Fibroblast of gingiva (primary cell): ENCODE data around the gene ERCC1.
"Not testable (repeated sequence)": the region's sequence is repeated elsewhere in the genome, so short reads cannot be mapped to it uniquely, and the experiment has no call there.

Experiments used
- DNase-seq: peaks from one replicate; pipeline ENCODE4 v3.0.0-alpha.2; 2011; ENCODE audit warnings: low read depth

ERCC1 gene

DNA sequence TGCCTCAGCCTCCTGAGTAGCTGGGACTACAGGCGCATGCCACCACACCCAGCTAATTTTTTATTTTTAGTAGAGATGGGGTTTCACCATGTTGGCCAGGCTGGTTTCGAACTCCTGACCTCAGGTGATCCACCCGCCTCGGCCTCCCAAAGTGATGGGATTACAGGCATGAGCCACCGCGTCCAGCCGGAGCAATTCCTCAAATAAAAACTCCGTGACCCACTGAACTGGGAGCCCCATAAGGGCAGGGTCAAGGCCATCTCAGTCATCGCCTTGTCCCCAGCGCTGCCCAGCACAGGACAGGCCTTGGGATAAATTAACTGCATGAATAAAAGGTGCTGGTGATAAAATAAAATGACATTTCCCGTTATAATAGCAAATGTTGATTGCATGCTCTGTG lies 6.2 kb upstream of the ERCC1 start:
- not testable (repeated sequence) for DNase-seq

DNA sequence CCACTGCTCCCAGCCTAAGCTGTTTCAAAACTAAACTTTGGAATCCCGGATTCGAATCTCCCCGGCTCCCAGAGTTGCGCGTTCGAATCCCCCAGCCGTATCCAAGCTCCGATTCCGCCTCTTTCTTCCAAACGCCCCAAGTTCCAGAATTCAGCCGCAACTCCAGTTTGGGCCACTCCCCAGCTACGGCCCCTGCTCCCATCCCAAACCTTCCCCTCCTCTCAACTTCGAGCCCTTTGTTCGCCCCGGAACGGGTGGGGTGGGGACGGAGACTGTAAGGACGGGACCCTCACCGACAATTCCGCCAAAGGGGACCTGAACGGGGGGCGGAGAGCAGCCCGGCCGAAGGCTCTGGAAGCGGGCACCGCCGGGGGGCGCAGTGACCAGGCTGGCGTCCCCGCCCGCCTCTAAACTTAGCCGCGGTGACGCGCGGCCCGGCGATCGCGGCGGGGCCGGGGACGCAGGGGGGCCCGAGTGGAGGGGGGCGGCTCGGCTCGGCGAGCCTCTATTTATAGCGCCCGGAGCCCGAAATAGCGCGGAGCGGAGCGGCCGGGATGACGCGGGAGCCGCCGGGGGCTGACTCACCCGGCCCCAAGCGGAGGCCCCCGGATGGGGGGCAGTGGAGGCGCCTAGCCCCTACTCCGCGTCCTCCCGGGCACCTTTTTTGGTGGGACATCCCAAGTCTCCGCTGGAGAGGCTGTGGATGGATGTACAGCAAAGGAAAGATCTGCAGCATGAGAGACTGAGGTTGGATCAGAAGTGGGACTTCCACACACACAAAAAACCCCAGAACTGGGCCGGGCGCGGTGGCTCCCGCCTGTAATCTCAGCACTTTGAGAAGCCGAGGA lies 4.9 kb upstream of the ERCC1 start:
- DNase-seq = peak; percentile 47

DNA sequence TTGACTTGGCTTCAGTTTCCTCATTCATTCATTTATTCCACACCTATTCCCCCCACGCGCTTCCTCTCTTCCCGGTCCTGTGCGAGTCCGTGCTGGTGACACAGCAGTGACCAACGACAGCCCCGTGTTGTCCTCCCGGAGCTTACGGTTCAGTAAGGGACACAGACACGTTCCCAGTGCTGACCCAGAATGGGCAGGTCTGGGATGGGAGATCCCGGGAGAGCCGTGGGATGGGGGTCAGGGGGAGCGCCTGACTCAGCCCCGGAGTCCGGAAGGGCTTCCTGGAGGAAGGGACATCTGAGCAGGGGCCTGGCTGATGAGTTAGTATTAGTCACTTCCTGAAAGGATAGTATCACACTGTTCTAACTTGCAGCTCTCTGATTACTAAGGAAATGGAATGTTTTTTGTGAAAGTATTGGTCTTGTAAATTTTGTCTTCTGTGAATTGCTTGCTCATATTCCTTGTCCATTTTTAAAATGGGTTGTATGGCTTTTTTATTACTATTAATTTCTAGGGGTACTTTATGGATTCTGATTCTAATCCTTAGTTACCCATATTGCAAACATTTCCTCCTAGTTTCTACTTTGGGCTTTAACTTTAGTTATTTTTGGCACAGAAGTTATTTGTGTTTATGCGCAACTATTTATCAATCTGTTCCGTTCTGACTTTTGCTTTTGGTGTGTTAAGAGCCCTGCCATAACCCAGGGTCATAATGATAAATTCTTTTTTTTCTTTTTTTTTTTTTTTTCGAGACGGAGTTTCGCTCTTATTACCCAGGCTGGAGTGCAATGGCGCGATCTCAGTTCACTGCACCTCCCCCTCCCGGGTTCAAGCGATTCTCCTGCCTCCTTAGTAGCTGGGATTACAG lies 708 bp upstream of the ERCC1 start:
- peak; percentile 91 for DNase-seq

DNA sequence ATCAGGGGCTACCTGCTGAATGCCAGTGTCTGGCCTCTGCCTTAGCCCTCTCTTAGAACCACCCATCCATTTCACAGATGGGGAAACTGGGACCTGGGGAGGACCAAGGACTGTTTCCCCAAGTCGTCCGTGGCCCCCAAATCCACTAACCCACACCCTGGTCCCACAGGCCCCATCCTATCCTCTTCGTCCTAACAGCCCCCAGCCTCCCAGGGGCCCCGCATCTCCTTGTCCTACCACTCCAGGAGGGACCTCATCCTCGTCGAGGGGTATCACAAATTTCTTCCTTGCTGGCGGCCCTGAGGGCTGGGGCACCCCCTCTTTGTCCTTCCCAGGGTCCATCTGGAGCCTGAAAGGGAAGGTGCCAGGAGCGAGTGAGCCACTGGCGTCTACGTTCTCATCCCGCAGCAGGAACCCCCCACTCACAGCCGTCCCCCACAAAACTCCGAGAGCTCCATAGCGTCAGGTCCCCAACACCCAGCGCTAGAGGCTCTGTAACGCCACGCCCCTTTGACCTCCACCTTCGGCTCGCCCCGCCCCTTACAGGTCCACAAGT lies 606 bp downstream of the ERCC1 start:
- no peak for DNase-seq

- no peak for DNase-seq
Measured at GRCh38 chr19:45421947-45422498, 1.7 kb downstream of the ERCC1 start.

- DNase-seq = no peak
Measured at GRCh38 chr19:45420871-45421270, 2.8 kb downstream of the ERCC1 start.

GRCh38 chr19:45420356-45420755 lies 3.4 kb downstream of the ERCC1 start:
- no peak for DNase-seq

GRCh38 chr19:45419895-45420294 lies 3.8 kb downstream of the ERCC1 start:
- DNase-seq = no peak

- DNase-seq = no peak
Measured at GRCh38 chr19:45419396-45419795, 4.3 kb downstream of the ERCC1 start.

DNA sequence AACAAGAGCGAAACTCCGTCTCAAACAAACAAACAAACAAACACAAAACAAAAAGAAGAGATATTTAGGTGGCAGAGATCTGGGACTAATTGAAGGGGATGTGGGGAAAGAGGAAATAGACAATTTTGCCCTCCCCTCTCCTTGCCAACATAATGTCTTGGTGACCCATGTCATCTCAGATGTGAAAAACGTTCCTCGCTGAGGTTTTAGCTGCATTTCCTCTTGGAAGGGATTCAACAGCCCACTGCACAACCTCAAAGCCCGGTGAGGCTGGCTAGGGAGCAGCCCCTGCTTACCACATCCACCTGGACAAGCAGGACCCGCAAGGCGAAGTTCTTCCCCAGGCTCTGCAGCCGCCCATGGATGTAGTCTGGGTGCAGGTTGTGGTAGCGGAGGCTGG lies 4.9 kb downstream of the ERCC1 start:
- no peak for DNase-seq

- no peak for DNase-seq
Measured at GRCh38 chr19:45417151-45417550, 6.6 kb downstream of the ERCC1 start.

DNA sequence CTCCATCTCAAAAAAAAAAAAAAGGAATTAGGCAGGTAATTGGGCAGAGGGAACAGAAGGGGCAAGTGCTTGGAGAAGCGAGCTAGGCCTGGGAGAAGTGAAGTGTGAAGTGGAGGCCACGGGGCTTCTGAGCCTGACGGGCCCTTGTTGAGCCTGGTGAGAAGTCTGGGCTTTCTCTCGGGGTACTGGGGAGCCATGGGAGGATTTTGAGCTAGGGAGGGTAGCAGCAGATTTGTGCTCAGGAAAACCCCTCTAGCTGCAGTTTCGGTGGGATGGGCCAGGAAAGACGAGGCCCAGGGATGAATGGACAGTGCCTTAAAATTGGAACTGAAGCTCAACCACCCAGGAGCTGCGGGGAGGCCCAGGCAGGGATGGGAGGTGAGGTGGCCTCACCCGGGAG lies 9.2 kb downstream of the ERCC1 start:
- no peak for DNase-seq

GRCh38 chr19:45413497-45413896 lies 10.2 kb downstream of the ERCC1 start:
- no peak for DNase-seq

- not testable (repeated sequence) for DNase-seq
Measured at GRCh38 chr19:45410330-45410729, 13.4 kb downstream of the ERCC1 start.

- no peak for DNase-seq
Measured at GRCh38 chr19:45409557-45409920, 14.2 kb downstream of the ERCC1 start.

DNA sequence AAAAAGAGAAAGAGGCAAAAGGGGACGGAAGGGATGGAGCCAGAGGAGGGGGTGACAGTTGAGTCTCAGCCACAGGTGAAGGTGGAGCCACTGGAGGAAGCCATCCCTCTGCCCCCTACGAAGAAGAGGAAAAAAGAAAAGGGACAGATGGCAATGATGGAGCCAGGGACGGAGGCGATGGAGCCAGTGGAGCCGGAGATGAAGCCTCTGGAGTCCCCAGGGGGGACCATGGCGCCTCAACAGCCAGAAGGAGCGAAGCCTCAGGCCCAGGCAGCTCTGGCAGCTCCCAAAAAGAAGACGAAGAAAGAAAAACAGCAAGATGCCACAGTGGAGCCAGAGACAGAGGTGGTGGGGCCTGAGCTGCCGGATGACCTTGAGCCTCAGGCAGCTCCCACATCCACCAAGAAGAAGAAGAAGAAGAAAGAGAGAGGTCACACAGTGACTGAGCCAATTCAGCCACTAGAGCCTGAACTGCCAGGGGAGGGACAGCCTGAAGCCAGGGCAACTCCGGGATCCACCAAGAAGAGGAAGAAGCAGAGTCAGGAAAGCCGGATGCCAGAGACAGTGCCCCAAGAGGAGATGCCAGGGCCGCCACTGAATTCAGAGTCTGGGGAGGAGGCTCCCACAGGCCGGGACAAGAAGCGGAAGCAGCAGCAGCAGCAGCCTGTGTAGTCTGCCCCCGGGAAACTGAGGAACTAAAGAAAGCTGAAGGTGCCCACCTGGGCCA lies 14.7 kb downstream of the ERCC1 start:
- no peak for DNase-seq

- no peak for DNase-seq
Measured at GRCh38 chr19:45408121-45408520, 15.6 kb downstream of the ERCC1 start.

DNA sequence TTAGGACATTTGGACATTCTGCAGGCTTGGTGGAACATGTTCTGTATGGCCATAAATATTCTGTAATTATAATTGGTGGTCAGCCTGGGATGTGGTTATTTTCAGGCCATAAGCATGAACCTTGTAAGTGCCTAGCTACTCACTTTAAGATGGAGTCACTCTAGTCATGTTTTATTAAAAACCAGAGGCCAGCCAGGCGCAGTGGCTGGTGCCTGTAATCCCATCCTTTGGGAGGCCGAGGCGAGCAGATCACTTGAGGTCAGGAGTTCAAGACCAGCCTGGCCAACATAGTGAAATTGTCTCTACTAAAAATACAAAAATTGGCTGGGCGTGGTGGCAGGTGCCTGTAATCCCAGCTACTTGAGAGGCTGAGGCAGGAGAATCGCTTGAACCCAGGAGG lies 16.1 kb downstream of the ERCC1 start:
- DNase-seq = not testable (repeated sequence)

DNA sequence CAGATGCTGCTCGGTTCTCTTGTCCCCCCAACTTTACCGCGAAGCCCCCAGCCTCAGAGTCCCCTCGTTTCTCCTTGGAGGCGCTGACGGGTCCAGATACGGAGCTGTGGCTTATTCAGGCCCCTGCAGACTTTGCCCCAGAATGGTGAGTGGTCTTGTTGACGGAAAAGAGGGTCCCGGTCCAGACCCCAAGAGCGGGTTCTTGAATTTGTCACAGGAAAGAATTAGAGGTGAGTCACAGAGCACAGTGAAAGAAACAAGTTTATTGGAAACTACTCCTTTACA lies 16.7 kb downstream of the ERCC1 start:
- DNase-seq = no peak

DNA sequence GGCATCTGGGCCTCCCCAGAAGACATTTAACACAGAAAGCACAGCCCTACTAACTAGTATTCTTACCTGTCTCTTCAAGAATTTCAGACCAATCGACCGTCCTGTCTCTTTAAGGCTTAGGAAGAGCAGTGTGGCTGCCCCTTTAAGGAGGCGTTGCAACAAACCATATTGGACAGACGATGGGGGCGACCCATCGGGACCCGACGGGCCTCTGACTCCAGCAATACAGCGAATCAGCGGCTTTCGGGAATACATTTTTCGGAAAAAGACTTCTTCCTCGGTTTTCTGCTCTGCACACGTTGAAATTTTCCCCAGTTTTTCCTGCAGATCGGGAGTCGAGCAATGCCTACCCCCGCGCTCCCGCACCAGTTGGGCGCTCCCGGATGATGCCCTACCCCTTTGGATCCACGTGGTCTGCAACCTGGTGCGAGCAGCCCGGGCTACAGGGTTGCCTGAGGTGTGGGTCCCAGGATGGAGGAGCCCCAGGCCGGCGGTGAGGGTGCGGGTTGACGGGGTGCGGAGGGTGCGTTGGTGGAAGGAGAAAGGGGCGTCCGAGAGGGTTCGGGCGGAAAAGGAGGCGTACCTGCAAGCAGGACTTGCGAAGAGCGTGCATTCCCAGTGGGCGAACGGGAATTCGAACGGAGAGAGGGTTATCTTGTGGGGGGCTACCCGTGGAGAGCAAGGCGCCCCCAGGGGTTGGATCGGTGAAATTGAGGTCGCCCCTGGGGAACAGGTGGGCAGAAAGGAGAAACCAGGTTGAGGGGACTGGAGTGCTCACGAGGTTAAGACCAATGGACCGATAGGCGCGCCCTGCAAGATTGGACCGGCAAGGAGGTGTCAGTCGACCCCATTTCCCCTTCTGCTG lies 17.3 kb downstream of the ERCC1 start, which contains the start of gene POLR1G:
TSS of gene POLR1G (plus strand) at position 419 of the 865 bp plus-strand sequence. CDS start at position 472, 53 bp downstream.
- DNase-seq = peak; percentile 69
